Heart left ventricle (tissue), 16 donors: ENCODE results near the gene LGR6. TPM values are rescaled to one million over a fixed set of nuclear protein-coding genes. Genes with fewer than 3 reads are reported as not detected.
"Not testable (repeated sequence)": the region's sequence is repeated elsewhere in the genome, so short reads cannot be mapped to it uniquely, and the experiment has no call there.

Source experiments
- ATAC-seq, 4 donors: fragments of 200-7000 bp; cut with Tn5 transposase; one replicate each; pipeline ENCODE4 v1.9.1; 2020 to 2022; ENCODE audit warnings: moderate library complexity in 4 of 4, mild to moderate bottlenecking in 3 of 4, moderate number of reproducible peaks in 1 of 4
- DNase-seq, 5 donors: peaks; one replicate each; pipeline ENCODE4 v3.0.0-alpha.2; 2020
- H3K27ac ChIP-seq, 12 donors: fragments of 200-600 bp; sonication (generic) in 4 of 12; one replicate each; pipeline versions ENCODE4 v1.5.0 to v1.8.0; 2016 to 2022; ENCODE audit warnings: mild to moderate bottlenecking in 2 of 12
- H3K27me3 ChIP-seq, 9 donors: fragments of 200-600 bp; sonication (generic) in 2 of 9; one replicate each; pipeline versions ENCODE4 v1.5.1 to v1.8.0; 2016 to 2022; ENCODE audit warnings: mild to moderate bottlenecking in 3 of 9
- H3K36me3 ChIP-seq, 9 donors: fragments of 200-600 bp; sonication (generic) in 2 of 9; one replicate each; pipeline versions ENCODE4 v1.5.0 to v1.8.0; 2018 to 2022; ENCODE audit warnings: mild to moderate bottlenecking in 2 of 9
- H3K4me1 ChIP-seq, 12 donors: fragments of 200-600 bp; sonication (generic) in 4 of 12; one replicate each; pipeline versions ENCODE4 v1.5.0 to v1.8.0; 2016 to 2022; ENCODE audit warnings: mild to moderate bottlenecking in 3 of 12
- H3K4me3 ChIP-seq, 12 donors: fragments of 200-600 bp; sonication (generic) in 4 of 12; one replicate each; pipeline versions ENCODE4 v1.5.0 to v1.8.0; 2017 to 2022; ENCODE audit warnings: mild to moderate bottlenecking in 9 of 12, moderate library complexity in 4 of 12
- H3K9me3 ChIP-seq, 12 donors: fragments of 200-600 bp; sonication (generic) in 4 of 12; one replicate each; pipeline versions ENCODE4 v1.5.0 to v1.8.0; 2016 to 2022; ENCODE audit warnings: mild to moderate bottlenecking in 1 of 12
- CTCF ChIP-seq, 12 donors: fragments of 200-600 bp; sonication (generic) in 4 of 12; IDR thresholded peaks; one replicate each; pipeline versions ENCODE4 v1.5.0 to v1.8.0; 2018 to 2022; ENCODE audit warnings: antibody characterized with exemption in 12 of 12, mild to moderate bottlenecking in 5 of 12
- POLR2A ChIP-seq, 2 donors: fragments of 450-650 bp; IDR thresholded peaks; one replicate each; pipeline ENCODE4 v1.6.1; 2017; ENCODE audit warnings: antibody characterized with exemption in 2 of 2, mild to moderate bottlenecking in 2 of 2, moderate library complexity in 2 of 2
- whole genome bisulfite sequencing, 4 donors: extraction: QIAGEN DNeasy Blood & Tissue Kit in 2 of 4; methylation state at CpG; one replicate each; pipeline versions ENCODE4 v1.1.5 to v1.1.7; 2013 to 2018; 5-methylcytosine and 5-hydroxymethylcytosine counted together
- intact Hi-C, 10 donors: fragments of 100-400 bp; cut with DNase I; formaldehyde crosslinking; loops; one replicate each; pipeline versions ENCODE4 v1.11.1 to v1.14.2; 2022
- polyA plus RNA-seq, 2 donors: library from polyadenylated mRNA; stranded (reverse); fragments of 200-250 nt; gene quantifications; one replicate each; pipeline ENCODE4 v1.2.3, GENCODE V29; 2013
- total RNA-seq, 9 donors: library from RNA; depleted of rRNA in 2 of 9; stranded (reverse); fragments of >200 nt in 2 of 9; fragmentation: NEBNext Ultra II Directional in 3 of 9; extraction: Animal tissue kit (Norgen Biotek cat#: 25700) in 3 of 9; gene quantifications; one replicate each; pipeline versions ENCODE4 v1.1.0 to v1.2.4, GENCODE V29; 2016 to 2023
- donor health status: ischemic (EF 13 %, LVEDD 7.1; RV severe dilation, severe dysfunction).
- donor health status: healthy with polysubstance abuse.
- donor health status: DM: no; HTN: yes; CAD: no.
- donor health status: DM: no; HTN: no; CAD: no.
- donor health status: ischemic (EF 25% LVEDD 6.9; RV normal size, moderate dysfunction).
- donor health status: ischemic (EF 25% LVEDD 5.7; RV mildly dilated, moderate dysfunction).
- donor health status: healthy.
- donor health status: DM: yes; HTN: yes; CAD: no.
- donor health status: ischemic (EF 35%, LVEDD 5.7; RV mildly dilated, moderate dysfunction).
- donor health status: nonischemic (EF 11% LVEDD 7.7; RV severe dilation, severe dysfunction).
- donor health status: DM: yes; HTN: yes; CAD: no.
- donor health status: PGD.
- donor health status: ischemic (EF 29% LVEDD 5.4; RV normal size, mild dysfunction).
- donor health status: nonischemic (EF 23%, LVEDD 6.1; RV moderate dilation, normal function).

The LGR6 gene
- total and polyA plus RNA-seq, 11 donors = 0.29 to 3.5 (median 1.7) TPM

DNA sequence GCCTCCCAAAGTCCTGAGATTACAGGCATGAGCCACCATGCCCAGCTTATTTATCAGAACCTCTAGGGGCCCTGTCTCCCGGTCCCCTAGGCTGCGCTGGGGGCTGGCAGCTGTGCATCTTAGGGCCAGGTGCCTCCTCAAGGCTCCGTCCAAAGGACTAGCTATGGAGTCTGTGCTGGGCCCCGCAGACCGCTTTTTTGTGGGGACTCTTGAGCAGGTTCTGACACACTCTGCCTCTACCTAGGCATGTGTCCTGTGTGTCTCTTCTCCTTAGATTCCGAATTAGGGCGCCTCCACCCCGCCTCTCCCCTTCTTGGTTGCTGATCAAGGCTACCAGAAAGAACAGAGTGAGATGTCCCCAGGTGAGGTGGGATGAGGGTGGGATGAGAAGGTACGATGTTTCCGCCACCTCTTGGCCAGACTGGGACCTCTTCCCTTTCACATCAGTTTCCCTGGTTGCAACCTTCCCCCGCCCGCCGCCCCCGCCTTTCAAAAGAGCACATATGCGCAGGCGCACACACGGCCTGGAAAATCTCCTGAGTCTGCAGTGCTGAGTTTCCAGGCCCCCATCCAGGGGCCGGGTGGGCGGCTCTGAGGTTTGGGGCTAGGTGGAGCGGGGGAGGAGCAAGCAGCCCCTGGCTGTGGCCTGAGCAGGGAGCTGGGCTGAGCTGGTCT, 28.2 kb upstream of the LGR6 start:
- intact Hi-C loops = loop anchor here in 1 of 10 donors (5.0 kb wide), 1 partner anchor 542 kb away; no protein-coding TSS in a partner anchor
- peak overlapping the region in 1 of 12 donors; percentile 62 for H3K27ac ChIP-seq
- peak overlapping the region in 1 of 12 donors; percentile 12 for H3K4me3 ChIP-seq
- no peaks in the 10 kb centered on the region for H3K9me3 ChIP-seq
- DNase-seq (no peak), ATAC-seq (no peak)
- no peaks in the 10 kb centered on the region for H3K36me3 ChIP-seq
- no peaks in the 10 kb centered on the region for H3K27me3 ChIP-seq
- no peak for TF ChIP-seq POLR2A (IDR thresholded peaks at IDR 0.05)
- TF ChIP-seq CTCF (IDR thresholded peaks at IDR 0.05) = no peak
- peaks cover 0 to 50% (median 0%) of the 10 kb centered on the region in 12 donors for H3K4me1 ChIP-seq
- 87 to 91% (median 89%) methylated on average over 20 of the region's 20 CpGs for WGBS, 4 donors

DNA sequence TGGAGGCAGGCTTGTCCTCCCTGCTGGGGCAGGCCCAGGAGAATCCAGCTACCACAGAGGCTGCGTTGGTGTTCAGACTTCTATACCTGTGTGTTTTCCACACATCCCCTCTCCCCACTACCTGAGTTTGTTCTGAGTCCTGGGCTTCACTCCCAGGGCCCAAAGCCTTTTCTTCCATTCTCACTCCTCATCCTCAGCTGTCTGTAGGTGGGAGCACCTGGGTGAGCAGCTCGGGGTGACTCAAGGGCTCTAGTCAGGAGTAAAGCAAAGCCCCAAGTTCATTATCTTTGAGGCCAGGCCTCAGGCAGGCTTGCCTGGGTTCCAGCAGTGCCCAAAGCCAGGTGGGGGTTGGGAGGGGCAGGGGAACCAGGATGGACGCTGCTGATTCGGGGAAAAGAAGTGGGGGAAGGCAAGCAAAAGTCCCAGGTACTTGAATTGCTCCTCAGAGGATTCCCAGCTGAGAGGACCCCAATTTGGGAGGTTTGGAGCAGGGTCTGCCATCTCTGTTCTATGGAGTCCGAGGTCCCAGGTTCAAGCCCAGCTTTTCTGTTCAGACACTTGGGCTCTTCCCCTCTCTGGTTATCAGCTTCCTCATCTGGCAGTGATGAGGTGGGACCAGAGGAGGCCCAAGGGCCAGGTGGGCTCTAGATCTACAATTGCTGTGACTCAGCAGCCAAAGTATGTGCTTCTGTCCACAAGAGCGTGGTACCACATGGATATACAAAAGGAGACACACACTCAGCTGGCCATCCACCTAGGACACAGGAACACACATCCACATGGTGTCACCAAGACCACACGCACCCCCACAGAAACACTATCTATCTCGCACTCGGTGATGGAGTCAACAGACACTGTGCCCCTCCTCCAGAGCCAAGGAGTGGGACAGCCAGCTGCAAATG, 27.4 kb upstream of the LGR6 start:
- no peaks in the 10 kb centered on the region for H3K27me3 ChIP-seq
- no peak for ATAC-seq
- intact Hi-C loops = loop anchor here in 1 of 10 donors (5.0 kb wide), 1 partner anchor 541 kb away; no protein-coding TSS in a partner anchor
- 86 to 96% (median 94%) methylated on average over 8 to 9 of the region's 9 CpGs for WGBS, 4 donors
- no peak for DNase-seq
- TF ChIP-seq CTCF (IDR thresholded peaks at IDR 0.05) (no peak), POLR2A (IDR thresholded peaks at IDR 0.05) (no peak)
- no peak overlapping the region for H3K4me3 ChIP-seq
- no peaks in the 10 kb centered on the region for H3K36me3 ChIP-seq
- peaks cover 0 to 43% (median 0%) of the 10 kb centered on the region in 12 donors for H3K4me1 ChIP-seq
- H3K27ac ChIP-seq = no peak overlapping the region
- no peaks in the 10 kb centered on the region for H3K9me3 ChIP-seq

- WGBS, 4 donors = 80 to 89% (median 86%) methylated on average over 13 of the region's 13 CpGs
- H3K36me3 ChIP-seq, H3K4me3 ChIP-seq, DNase-seq, ATAC-seq, H3K27me3 ChIP-seq, H3K27ac ChIP-seq, H3K9me3 ChIP-seq: not testable (repeated sequence)
- H3K4me1 ChIP-seq = peaks cover 0 to 34% (median 0%) of the 10 kb centered on the region in 12 donors
- intact Hi-C loops = loop anchor here in 1 of 10 donors (5.0 kb wide), 1 partner anchor 540 kb away; no protein-coding TSS in a partner anchor
Measured at GRCh38 chr1:202167054-202167453, 26.5 kb upstream of the LGR6 start.

GRCh38 chr1:202167708-202168415, 25.7 kb upstream of the LGR6 start:
- ATAC-seq = peak in 2 of 4 donors; percentile 21 to 23

More at GRCh38 chr1:202167708-202168415, 25.7 kb upstream of the LGR6 start:
- TF ChIP-seq CTCF (IDR thresholded peaks at IDR 0.05) (no peak), POLR2A (IDR thresholded peaks at IDR 0.05) (no peak)
- no peaks in the 10 kb centered on the region for H3K27me3 ChIP-seq
- H3K4me1 ChIP-seq = peaks cover 0 to 26% (median 0%) of the 10 kb centered on the region in 12 donors
- H3K9me3 ChIP-seq = no peaks in the 10 kb centered on the region
- no peaks in the 10 kb centered on the region for H3K36me3 ChIP-seq
- peak in 2 of 5 donors; percentile 50 to 54 for DNase-seq
- H3K27ac ChIP-seq = no peak overlapping the region
- H3K4me3 ChIP-seq = no peak overlapping the region
- WGBS, 4 donors = 66 to 72% (median 69%) methylated on average over 14 to 18 of the region's 18 CpGs
- intact Hi-C loops = loop anchor here in 1 of 10 donors (5.0 kb wide), 1 partner anchor 539 kb away; no protein-coding TSS in a partner anchor
